Activated CD4-positive, alpha-beta T cell treated with anti-CD3 and anti-CD28 coated beads, Interleukin-2, amount 10 ng/mL, durations not matched to agents 7 days and 5 days (primary cell): ENCODE data around the gene HSD3B7. TPM values are rescaled to one million over a fixed set of nuclear protein-coding genes. Genes with fewer than 3 reads are reported as not detected.
A peak's percentile ranks its signal among the peaks of the same experiment; 100 is the strongest.
"Not testable (repeated sequence)": the region's sequence is repeated elsewhere in the genome, so short reads cannot be mapped to it uniquely, and the experiment has no call there.

Experiments used
- CTCF ChIA-PET: fragments of 350-600 bp; sonication (Branson Sonifier 250); formaldehyde crosslinking; loops from one replicate; lab custom pipeline; 2021; ENCODE audit warnings: antibody characterized with exemption; lab: Charles Lee
- POLR2A ChIA-PET: fragments of 350-600 bp; sonication (Branson Sonifier 250); formaldehyde crosslinking; loops from one replicate; lab custom pipeline; 2021; ENCODE audit warnings: antibody characterized with exemption; lab: Charles Lee
- DNase-seq: peaks from one replicate; pipeline ENCODE4 v3.0.0-alpha.2; 2020
- H3K27ac Mint-ChIP-seq: one replicate; pipeline ENCODE4 v1.8.0; 2021; ENCODE audit warnings: mild to moderate bottlenecking, moderate library complexity, mixed read lengths
- H3K27me3 Mint-ChIP-seq: one replicate; pipeline ENCODE4 v1.8.0; 2021; ENCODE audit warnings: mixed read lengths
- H3K36me3 Mint-ChIP-seq: one replicate; pipeline ENCODE4 v1.8.0; 2021; ENCODE audit warnings: low read depth, mixed read lengths
- H3K4me1 Mint-ChIP-seq: one replicate; pipeline ENCODE4 v1.8.0; 2021; ENCODE audit warnings: mixed read lengths
- H3K4me3 Mint-ChIP-seq: one replicate; pipeline ENCODE4 v1.8.0; 2021; ENCODE audit warnings: mild to moderate bottlenecking, moderate library complexity, mixed read lengths
- H3K9me3 Mint-ChIP-seq: one replicate; pipeline ENCODE4 v1.8.0; 2021; ENCODE audit warnings: mixed read lengths
- total RNA-seq, 2 experiments: library from RNA; stranded (reverse); gene quantifications; one replicate each; pipeline ENCODE4 v1.2.3, GENCODE V29; 2021

HSD3B7 gene
- total RNA-seq, 2 experiments from 2014 or later, result 3.4 to 3.5 TPM

DNA sequence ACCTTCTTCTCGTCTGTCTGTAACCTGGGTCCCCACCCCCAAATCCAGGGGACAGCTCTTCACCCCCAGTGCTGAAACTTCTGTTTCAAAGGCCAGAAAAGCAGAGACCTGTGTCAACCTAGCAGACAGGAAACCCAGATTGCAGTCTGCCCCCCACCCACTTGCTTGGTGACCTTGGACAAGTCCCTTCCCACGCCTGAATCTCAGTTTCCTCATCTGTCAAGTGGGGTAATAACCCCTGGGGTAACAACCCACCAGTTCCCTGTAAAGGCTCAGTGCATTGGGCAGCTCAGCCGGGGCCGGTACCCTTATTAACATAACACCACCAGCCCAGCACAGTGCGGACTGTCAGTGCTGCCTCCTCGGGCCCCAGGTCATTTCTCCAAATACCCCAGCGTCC is 24.1 kb downstream of the HSD3B7 start:
- no peaks in the 10 kb centered on the region for H3K9me3 Mint-ChIP-seq
- POLR2A ChIA-PET, result no interaction called here
- CTCF ChIA-PET, result interaction anchor here (1.4 kb wide), 1 partner anchor 10 kb away, joined by 3 read pairs; no protein-coding TSS in a partner anchor

DNA sequence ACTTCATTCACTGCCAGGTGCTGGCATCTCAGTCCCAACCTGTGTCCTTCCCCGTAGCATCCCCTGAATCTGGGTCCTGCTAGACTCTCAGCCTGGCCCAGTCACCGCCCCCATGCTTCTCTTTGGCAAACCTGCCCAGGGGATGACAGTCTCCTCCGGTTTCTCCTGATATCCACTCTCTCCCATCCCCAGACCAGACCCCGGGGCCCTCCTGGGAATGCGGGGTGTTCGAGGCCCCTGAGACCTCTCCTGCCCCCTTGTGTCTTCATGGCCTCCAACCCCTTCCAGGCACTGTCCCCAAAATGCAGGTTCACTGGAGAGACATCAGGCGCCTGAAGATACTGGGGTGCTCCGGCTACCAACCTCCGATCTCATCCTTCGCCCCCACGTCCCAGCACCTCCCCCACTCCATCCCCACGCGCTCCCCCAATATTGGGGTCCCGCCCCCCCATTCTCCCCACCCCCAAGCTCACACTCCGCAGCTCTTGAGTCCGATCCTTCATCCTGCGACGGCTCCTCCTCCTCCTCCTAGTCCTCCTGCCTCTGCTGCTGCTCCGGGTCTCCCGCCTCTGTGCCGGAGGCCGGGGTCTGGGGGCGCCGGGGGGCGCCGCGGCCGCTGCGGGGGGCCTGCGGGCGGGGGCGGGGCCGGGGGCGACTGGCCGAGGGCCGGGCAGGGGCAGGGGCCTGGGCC is 25.0 kb downstream of the HSD3B7 start:
- ChIA-PET CTCF (no interaction called here), POLR2A (no interaction called here)
- H3K27ac Mint-ChIP-seq, result peak overlapping the region; percentile 33
- H3K4me3 Mint-ChIP-seq, result peak overlapping the region; percentile 39
- H3K36me3 Mint-ChIP-seq, result no peaks in the 10 kb centered on the region
- H3K27me3 Mint-ChIP-seq, result peaks cover 46% of the 10 kb centered on the region
- no peak for DNase-seq
- H3K4me1 Mint-ChIP-seq, result peaks cover 12% of the 10 kb centered on the region
- no peaks in the 10 kb centered on the region for H3K9me3 Mint-ChIP-seq

More for the DNA sequence above, 24.1 kb downstream of the HSD3B7 start:
- no peak overlapping the region for H3K4me3 Mint-ChIP-seq
- no peaks in the 10 kb centered on the region for H3K36me3 Mint-ChIP-seq
- no peak for DNase-seq
- peaks cover 12% of the 10 kb centered on the region for H3K4me1 Mint-ChIP-seq
- peaks cover 42% of the 10 kb centered on the region for H3K27me3 Mint-ChIP-seq
- H3K27ac Mint-ChIP-seq, result no peak overlapping the region

DNA sequence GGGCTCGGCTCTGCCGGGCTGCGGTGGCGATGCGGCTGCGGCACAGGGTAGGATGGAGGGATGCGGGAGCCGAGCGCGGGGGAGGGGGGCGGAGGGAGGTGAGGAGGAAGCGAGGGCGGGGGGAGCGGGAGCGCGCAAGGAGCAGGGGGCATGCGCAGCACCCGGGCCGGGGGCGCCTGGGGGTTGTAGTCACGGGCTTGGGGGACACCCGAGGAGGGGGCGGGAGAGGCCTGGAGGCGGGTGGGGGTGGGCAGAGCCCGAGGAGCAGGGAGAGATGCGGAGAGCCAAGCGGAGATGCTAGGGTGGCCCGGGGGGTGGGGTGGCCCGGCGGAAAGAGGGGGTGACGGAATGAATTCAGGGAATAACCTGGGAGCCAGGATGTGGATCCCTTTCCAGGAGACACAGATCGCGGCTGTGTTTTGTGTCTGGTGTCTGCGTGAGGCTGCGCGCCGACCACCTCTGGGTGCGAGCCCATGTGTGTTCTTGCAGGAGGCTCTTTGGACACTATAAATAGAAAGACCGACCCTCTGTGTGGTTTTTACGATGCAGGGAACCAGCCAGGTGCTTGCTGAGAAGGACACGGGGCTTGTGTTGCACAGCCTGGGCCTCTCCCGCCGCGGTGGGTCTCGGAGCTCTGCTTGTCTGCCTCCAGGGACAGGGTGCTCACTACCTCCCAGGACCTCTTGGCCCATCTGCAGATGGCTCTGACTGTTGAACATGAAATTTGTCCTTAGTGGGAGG is 25.7 kb downstream of the HSD3B7 start, which contains the start of gene STX1B:
Gene STX1B, minus strand, starts transcription at position 54 of the 741 bp plus-strand sequence. CDS start 242 bp downstream, outside the sequence.
- ChIA-PET CTCF (no interaction called here), POLR2A (no interaction called here)
- Mint-ChIP-seq H3K9me3 (no peaks in the 10 kb centered on the region), H3K4me1 (peaks cover 12% of the 10 kb centered on the region), H3K36me3 (no peaks in the 10 kb centered on the region), H3K27ac (peak within 1 kb of the TSS; percentile 42), H3K4me3 (peak within 1 kb of the TSS; percentile 43), H3K27me3 (peaks cover 48% of the 10 kb centered on the region)
- peak; percentile 44 for DNase-seq

DNA sequence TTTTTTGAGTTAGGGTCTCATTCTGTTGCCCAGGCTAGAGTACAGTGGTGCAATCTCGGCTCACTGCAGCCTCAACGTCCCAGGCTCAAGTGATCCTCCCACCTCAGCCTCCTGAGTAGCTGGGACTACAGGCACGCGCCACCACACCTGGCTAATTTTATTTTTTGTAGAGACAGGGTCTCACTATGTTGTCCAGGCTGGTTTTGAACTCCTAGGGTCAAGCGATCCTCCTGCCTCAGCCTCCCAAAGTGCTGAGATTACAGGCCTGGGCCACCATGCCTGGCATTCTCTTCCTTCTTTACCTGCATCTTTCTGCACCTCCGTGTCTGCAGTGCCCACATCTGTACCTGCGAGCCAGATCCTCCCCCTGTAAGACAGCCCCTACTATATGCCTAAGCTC is 26.8 kb downstream of the HSD3B7 start:
- not testable (repeated sequence) for H3K4me3 Mint-ChIP-seq, H3K36me3 Mint-ChIP-seq
- peaks cover 12% of the 10 kb centered on the region for H3K4me1 Mint-ChIP-seq

DNA sequence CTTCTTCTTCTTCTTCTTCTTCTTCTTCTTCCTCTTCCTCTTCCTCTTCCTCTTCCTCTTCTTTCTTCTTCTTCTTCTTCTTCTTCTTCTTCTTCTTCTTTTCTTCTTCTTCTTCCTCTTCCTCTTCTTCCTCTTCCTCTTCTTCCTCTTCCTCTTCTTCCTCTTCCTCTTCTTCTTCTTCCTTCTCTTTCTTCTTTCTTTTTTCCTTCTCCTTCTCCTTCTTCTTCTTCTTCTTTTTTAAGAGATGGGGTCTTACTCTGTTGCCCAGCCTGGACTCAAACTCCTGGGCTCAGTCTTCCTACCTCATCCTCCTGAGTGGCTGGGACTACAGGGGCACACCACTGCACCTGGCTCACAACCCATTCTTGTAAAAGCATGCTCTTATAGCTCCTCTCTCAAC is 28.3 kb downstream of the HSD3B7 start:
- CTCF ChIA-PET, result not testable (repeated sequence)

More for the DNA sequence above, 26.8 kb downstream of the HSD3B7 start:
- DNase-seq, CTCF ChIA-PET, H3K27ac Mint-ChIP-seq, H3K9me3 Mint-ChIP-seq, POLR2A ChIA-PET: not testable (repeated sequence)
- H3K27me3 Mint-ChIP-seq, result peaks cover 42% of the 10 kb centered on the region

DNA sequence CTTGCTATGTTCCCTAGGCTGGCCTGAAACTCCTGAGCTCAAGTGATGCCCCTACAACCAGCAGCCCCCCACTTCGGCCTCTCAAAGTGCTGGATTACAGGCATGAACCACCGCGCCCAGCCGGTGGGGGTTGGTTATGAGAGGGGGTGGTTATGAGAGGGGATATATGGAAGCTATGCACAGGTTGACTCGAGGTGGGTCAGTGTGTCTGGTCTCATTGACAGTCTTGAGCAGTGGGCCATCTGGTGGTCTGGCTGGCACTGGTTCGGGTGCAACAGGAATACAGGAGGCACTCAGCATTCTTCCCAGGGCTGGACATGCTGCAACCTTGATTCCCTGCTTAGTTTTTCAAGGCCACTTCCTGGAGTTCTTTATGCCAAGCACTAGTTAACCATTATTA is 31.0 kb downstream of the HSD3B7 start:
- H3K36me3 Mint-ChIP-seq, result no peaks in the 10 kb centered on the region
- ChIA-PET POLR2A (no interaction called here), CTCF (interaction anchor here (1.0 kb wide), 1 partner anchor 30 kb away, joined by 3 read pairs; no protein-coding TSS in a partner anchor)
- H3K4me1 Mint-ChIP-seq, result peaks cover 6% of the 10 kb centered on the region
- H3K4me3 Mint-ChIP-seq, result no peak overlapping the region
- no peak for DNase-seq
- no peaks in the 10 kb centered on the region for H3K9me3 Mint-ChIP-seq
- H3K27ac Mint-ChIP-seq, result no peak overlapping the region
- peaks cover 27% of the 10 kb centered on the region for H3K27me3 Mint-ChIP-seq

More for the DNA sequence above, 28.3 kb downstream of the HSD3B7 start:
- H3K27ac Mint-ChIP-seq, H3K36me3 Mint-ChIP-seq, H3K9me3 Mint-ChIP-seq, DNase-seq, H3K4me3 Mint-ChIP-seq, POLR2A ChIA-PET: not testable (repeated sequence)
- Mint-ChIP-seq H3K4me1 (peaks cover 12% of the 10 kb centered on the region), H3K27me3 (peaks cover 42% of the 10 kb centered on the region)

DNA sequence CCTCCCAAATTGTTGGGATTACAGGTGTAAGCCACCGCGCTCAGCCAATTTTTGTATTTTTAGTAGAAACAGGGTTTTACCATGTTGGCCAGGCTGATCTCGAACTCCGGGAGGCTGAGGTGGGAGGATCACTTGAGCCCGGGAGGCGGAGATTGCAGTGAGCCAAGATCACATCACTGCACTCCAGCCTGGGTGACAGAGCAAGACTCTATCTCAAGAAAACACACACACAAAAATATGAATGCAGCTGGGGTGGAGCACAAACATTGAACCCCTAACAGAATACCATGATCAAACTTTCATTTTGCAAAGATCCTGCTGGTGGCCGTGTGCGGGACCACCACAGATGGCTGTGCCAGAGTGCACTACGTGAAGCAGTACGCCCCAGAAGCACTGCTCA is 32.7 kb downstream of the HSD3B7 start:
- H3K27ac Mint-ChIP-seq, H3K9me3 Mint-ChIP-seq, POLR2A ChIA-PET, CTCF ChIA-PET, H3K4me1 Mint-ChIP-seq, H3K36me3 Mint-ChIP-seq, H3K4me3 Mint-ChIP-seq, DNase-seq: not testable (repeated sequence)
- peaks cover 15% of the 10 kb centered on the region for H3K27me3 Mint-ChIP-seq

DNA sequence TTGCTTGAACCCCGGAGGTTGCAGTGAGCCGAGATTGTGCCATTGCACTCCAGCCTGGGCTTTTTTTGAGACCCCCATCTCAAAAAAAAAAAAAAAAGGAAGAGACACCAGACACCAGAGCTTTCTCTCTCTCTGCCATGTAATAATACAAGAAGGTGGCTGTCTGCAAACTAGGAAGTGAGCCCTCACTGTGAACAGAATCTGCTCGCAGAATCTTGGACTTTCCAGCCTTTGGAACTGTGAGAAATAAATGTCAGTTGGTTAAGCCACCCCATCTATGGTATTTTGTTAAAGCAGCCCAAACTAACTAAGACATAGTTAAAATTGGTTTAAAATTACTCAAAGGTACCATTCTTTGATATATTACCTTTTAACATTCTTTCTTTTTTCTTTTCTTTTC is 35.5 kb downstream of the HSD3B7 start:
- Mint-ChIP-seq H3K9me3 (no peaks in the 10 kb centered on the region), H3K27ac (no peak overlapping the region), H3K4me1 (peaks cover 20% of the 10 kb centered on the region), H3K4me3 (no peak overlapping the region), H3K36me3 (no peaks in the 10 kb centered on the region), H3K27me3 (no peaks in the 10 kb centered on the region)
- CTCF ChIA-PET, result interaction anchor here (0.7 to 1.5 kb wide), 3 partner anchors 17 to 209 kb away, joined by 3 read pairs; no protein-coding TSS in a partner anchor
- POLR2A ChIA-PET, result interaction anchor here (0.7 kb wide), 1 partner anchor 33 kb away, joined by 4 read pairs; no protein-coding TSS in a partner anchor
- DNase-seq, result no peak

DNA sequence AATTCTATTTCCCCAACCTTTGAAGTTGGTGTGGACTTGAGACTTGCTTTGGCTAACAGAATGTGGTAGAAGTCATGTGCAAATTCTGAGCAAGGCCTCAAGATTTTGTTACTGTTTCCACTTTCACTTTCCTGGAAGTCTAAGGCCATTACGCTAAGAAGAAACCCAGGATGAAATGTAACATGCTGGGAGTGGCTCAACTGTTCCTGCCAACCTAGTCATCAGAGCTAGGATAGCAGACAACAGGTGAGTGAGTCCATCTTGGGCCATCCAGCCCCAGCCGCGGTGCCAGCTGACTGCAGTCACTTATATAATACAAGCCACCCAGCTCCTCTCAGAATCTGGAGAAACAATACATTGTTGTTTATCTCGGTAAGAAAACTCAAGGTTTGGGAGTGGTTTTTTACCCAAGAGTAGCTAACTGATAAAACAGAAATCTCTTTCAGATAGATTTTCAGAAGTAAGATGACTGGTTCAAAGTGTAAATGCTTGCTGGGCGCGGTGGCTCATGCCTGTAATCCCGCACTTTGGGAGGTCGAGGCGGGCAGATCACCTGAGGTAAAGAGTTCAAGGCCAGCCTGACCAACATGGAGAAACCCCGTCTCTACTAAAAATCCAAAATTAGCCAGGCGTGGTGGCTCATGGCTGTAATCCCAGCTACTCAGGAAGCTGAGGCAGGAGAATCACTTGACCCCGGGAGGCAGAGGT is 37.7 kb downstream of the HSD3B7 start:
- no peak overlapping the region for H3K4me3 Mint-ChIP-seq
- ChIA-PET POLR2A (no interaction called here), CTCF (interaction anchor here (0.6 to 0.9 kb wide), 4 partner anchors 8 to 88 kb away, joined by 3 read pairs; no protein-coding TSS in a partner anchor)
- no peaks in the 10 kb centered on the region for H3K36me3 Mint-ChIP-seq
- DNase-seq, result no peak
- H3K9me3 Mint-ChIP-seq, result no peaks in the 10 kb centered on the region
- H3K27ac Mint-ChIP-seq, result peak overlapping the region; percentile 55
- peaks cover 20% of the 10 kb centered on the region for H3K4me1 Mint-ChIP-seq
- H3K27me3 Mint-ChIP-seq, result no peaks in the 10 kb centered on the region

DNA sequence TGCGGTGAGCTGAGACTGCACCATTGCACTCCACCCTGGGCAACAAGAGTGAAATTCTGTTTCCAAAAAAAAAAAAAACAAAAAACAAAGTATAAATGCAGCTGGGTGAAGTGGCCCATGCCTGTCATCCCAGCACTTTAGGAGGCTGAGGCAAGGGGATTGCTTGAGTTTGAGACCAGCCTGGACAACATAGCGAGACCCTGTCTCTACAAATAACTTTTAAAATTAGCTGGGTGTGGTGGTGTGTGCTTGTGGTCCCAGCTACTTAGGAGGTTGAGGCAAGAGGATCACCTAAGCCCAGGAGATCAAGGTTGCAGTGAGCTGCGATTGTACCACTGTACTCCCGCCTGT is 38.2 kb downstream of the HSD3B7 start:
- POLR2A ChIA-PET, result no interaction called here
- Mint-ChIP-seq H3K27ac (no peak overlapping the region), H3K27me3 (no peaks in the 10 kb centered on the region), H3K4me1 (peaks cover 20% of the 10 kb centered on the region), H3K36me3 (no peaks in the 10 kb centered on the region), H3K9me3 (no peaks in the 10 kb centered on the region), H3K4me3 (no peak overlapping the region)
- no peak for DNase-seq
- CTCF ChIA-PET, result interaction anchor here (0.9 kb wide), 2 partner anchors 55 to 89 kb away, joined by 3 read pairs; no protein-coding TSS in a partner anchor

DNA sequence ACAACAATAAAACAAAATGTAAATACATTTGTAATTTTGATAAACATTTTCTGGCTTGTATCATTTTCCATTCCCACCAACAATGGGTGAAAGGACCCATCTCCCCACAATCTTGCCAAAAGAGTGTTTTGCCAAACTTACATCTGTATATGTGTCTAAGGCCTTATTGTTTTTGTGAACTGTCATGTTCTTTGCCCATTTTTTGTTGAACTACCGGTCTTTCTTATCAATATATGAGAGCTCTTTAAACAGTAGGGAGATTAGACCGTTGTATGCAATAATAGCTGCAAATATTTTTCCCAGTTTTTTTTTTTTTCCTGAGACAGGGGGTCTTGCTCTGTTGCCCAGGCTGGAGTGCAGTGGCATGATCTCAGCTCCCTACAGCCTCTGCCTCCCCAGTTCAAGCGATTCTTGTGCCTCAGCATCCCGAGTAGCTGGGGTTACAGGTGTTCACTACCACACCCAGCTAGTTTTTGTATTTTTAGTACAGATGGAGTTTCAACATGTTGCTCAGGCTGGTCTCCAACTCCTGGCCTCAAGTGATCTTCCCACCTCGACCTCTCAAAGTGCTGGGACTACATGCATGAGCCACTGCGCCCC is 38.7 kb downstream of the HSD3B7 start:
- no peak for DNase-seq
- POLR2A ChIA-PET, result no interaction called here
- Mint-ChIP-seq H3K27ac (no peak overlapping the region), H3K4me1 (peaks cover 20% of the 10 kb centered on the region), H3K27me3 (no peaks in the 10 kb centered on the region), H3K9me3 (no peaks in the 10 kb centered on the region), H3K4me3 (no peak overlapping the region), H3K36me3 (no peaks in the 10 kb centered on the region)
- CTCF ChIA-PET, result interaction anchor here (0.9 kb wide), 1 partner anchor 89 kb away, joined by 3 read pairs; no protein-coding TSS in a partner anchor

DNA sequence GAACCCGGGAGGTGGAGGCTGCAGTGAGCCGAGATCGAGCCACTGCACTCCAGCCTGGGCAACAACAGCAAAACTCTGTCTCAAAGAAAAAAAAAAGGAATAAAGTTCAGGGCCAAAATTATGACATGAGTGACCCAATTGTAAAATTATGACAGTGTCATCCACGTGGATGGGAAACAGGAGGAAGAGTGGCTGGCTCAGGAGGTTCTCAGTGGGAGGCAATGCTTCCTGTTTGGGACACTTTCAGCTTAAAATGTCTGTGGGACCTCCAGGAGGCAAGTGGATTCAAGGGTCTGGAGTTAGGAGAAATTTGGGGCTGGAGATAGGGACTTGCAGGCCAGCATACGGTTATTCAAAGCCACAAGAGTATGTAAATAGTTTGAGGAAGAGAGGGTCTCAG is 40.3 kb downstream of the HSD3B7 start:
- POLR2A ChIA-PET, result no interaction called here

More for the DNA sequence above, 40.3 kb downstream of the HSD3B7 start:
- no peak for DNase-seq
- Mint-ChIP-seq H3K9me3 (no peaks in the 10 kb centered on the region), H3K27ac (no peak overlapping the region), H3K4me1 (peaks cover 20% of the 10 kb centered on the region), H3K27me3 (no peaks in the 10 kb centered on the region), H3K36me3 (no peaks in the 10 kb centered on the region), H3K4me3 (no peak overlapping the region)
- CTCF ChIA-PET, result no interaction called here
